SK-N-SH (cell line): ENCODE results near the gene NPC1L1.

Experiments
- CTCF ChIP-seq: fragments of 200-600 bp; sonication (generic); IDR thresholded peaks from 2 replicates; pipeline ENCODE4 v1.6.1; 2017; ENCODE audit warnings: antibody characterized with exemption, mild to moderate bottlenecking, moderate library complexity
- EP300 ChIP-seq, 2 experiments: IDR thresholded peaks; 2 replicates each; pipeline versions ENCODE4 v1.4.0 to v1.6.1; 2012; ENCODE audit warnings: borderline replicate concordance in 1 of 2, low read depth in 1 of 2, low read length in 1 of 2
- TF ChIP-seq, protein P1 (sequence below): IDR thresholded peaks from 2 replicates; pipeline ENCODE4 v1.4.0; 2012; ENCODE audit warnings: low read depth

DNA sequence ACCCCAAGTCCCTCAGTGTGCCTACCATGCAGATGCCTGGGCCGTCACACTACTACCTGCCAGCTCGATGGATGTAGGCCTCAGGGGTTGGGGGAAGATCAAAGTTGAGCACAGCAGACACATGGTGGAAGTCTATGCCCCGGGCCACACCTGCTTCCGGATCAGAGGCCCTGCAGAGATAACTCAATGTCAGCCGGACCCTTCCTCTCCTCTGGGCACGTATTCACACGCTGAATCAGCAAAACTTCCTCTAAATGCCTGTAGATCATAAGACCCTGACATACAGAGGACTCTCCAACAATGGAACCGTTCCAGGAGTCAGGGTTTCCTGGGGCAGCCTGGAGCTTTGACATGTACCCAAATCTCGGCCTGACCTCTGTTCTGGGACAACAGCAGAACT lies 28.8 kb upstream of the NPC1L1 start:
- TF ChIP-seq EP300 (IDR thresholded peaks at IDR 0.05; ENCODE audit: borderline replicate concordance in 1 of 2, low read depth in 1 of 2, low read length in 1 of 2) = no peak
- TF ChIP-seq CTCF = no peak
- TF ChIP-seq, protein P1, sequence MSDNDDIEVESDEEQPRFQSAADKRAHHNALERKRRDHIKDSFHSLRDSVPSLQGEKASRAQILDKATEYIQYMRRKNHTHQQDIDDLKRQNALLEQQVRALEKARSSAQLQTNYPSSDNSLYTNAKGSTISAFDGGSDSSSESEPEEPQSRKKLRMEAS = no peak
